Trophoblast cell (in vitro differentiated cells and primary cell): ENCODE measurements around the gene KRIT1.

ENCODE experiments used
- DNase-seq, 2 donors: peaks; one replicate each; pipeline ENCODE4 v3.0.0-alpha.2; 2016
- H2AFZ ChIP-seq: 2 replicates; pipeline ENCODE4 v1.6.1; 2013; ENCODE audit warnings: low read length, moderate library complexity, mild to moderate bottlenecking; ENCODE audit not compliant: insufficient read depth, poor library complexity
- H2AK5ac ChIP-seq: 2 replicates; pipeline ENCODE4 v1.6.1; 2013; ENCODE audit warnings: mild to moderate bottlenecking, low read length
- H2BK120ac ChIP-seq: 2 replicates; pipeline ENCODE4 v1.6.1; 2013; ENCODE audit warnings: low read length, mild to moderate bottlenecking, moderate library complexity; ENCODE audit not compliant: insufficient read depth, poor library complexity
- H2BK12ac ChIP-seq: 2 replicates; pipeline ENCODE4 v1.6.1; 2013; ENCODE audit warnings: mild to moderate bottlenecking, low read length, moderate library complexity
- H2BK5ac ChIP-seq: 2 replicates; pipeline ENCODE4 v1.6.1; 2013; ENCODE audit warnings: low read length, low read depth, moderate library complexity, mild to moderate bottlenecking; ENCODE audit not compliant: poor library complexity
- H3K14ac ChIP-seq: 2 replicates; pipeline ENCODE4 v1.6.1; 2013; ENCODE audit warnings: mild to moderate bottlenecking, low read length
- H3K18ac ChIP-seq: 2 replicates; pipeline ENCODE4 v1.6.1; 2013; ENCODE audit warnings: mild to moderate bottlenecking, low read length
- H3K23ac ChIP-seq: 2 replicates; pipeline ENCODE4 v1.6.1; 2013; ENCODE audit warnings: low read length
- H3K27ac ChIP-seq: 2 replicates; pipeline ENCODE4 v1.5.1; 2013; ENCODE audit warnings: low read depth, mild to moderate bottlenecking, inconsistent platforms, low read length, moderate library complexity
- H3K27me3 ChIP-seq: 2 replicates; pipeline ENCODE4 v1.6.1; 2013; ENCODE audit warnings: inconsistent platforms, mild to moderate bottlenecking, low read length, moderate library complexity; ENCODE audit not compliant: insufficient read depth
- H3K36me3 ChIP-seq, 2 experiments: 1 replicate in 1 of 2; 2 replicates in 1 of 2; pipeline ENCODE4 v1.6.1; 2013; ENCODE audit warnings: low read length in 2 of 2, mild to moderate bottlenecking in 2 of 2, moderate library complexity in 1 of 2; ENCODE audit not compliant: insufficient read depth in 2 of 2, control insufficient read depth in 1 of 2
- H3K4ac ChIP-seq: 2 replicates; pipeline ENCODE4 v1.6.1; 2013; ENCODE audit warnings: low read depth, mild to moderate bottlenecking, low read length, moderate library complexity
- H3K4me1 ChIP-seq, 2 experiments: 1 replicate in 1 of 2; 2 replicates in 1 of 2; pipeline ENCODE4 v1.6.1; 2013; ENCODE audit warnings: low read length in 2 of 2, mild to moderate bottlenecking in 2 of 2, moderate library complexity in 1 of 2; ENCODE audit not compliant: insufficient read depth in 2 of 2, control insufficient read depth in 1 of 2
- H3K4me2 ChIP-seq: 2 replicates; pipeline ENCODE4 v1.6.1; 2013; ENCODE audit warnings: inconsistent platforms, mild to moderate bottlenecking, low read length, moderate library complexity
- H3K4me3 ChIP-seq: 2 replicates; pipeline ENCODE4 v1.5.1; 2013; ENCODE audit warnings: mild to moderate bottlenecking, low read depth, low read length, inconsistent platforms
- H3K79me1 ChIP-seq: one replicate; pipeline ENCODE4 v1.6.1; 2013; ENCODE audit warnings: low read length
- H3K79me2 ChIP-seq: 2 replicates; pipeline ENCODE4 v1.6.1; 2013; ENCODE audit warnings: low read length, mild to moderate bottlenecking; ENCODE audit not compliant: control insufficient read depth, insufficient read depth, poor library complexity
- H3K9ac ChIP-seq: 2 replicates; pipeline ENCODE4 v1.6.1; 2013; ENCODE audit warnings: mild to moderate bottlenecking, low read length
- H3K9me3 ChIP-seq: 2 replicates; pipeline ENCODE4 v1.6.1; 2013; ENCODE audit warnings: low read depth, mild to moderate bottlenecking, control low read depth, inconsistent platforms, low read length; ENCODE audit not compliant: insufficient read depth
- H4K12ac ChIP-seq: 2 replicates; pipeline ENCODE4 v1.6.1; 2013; ENCODE audit warnings: low read depth, mild to moderate bottlenecking, low read length, moderate library complexity
- H4K8ac ChIP-seq: 2 replicates; pipeline ENCODE4 v1.6.1; 2013; ENCODE audit warnings: low read depth, mild to moderate bottlenecking, low read length, moderate library complexity
- H4K91ac ChIP-seq: one replicate; pipeline ENCODE4 v1.6.1; 2013; ENCODE audit warnings: low read depth, mild to moderate bottlenecking, low read length, moderate library complexity
- WGBS: extraction: QIAGEN DNeasy Blood & Tissue Kit; methylation state at CpG from one replicate; pipeline ENCODE4 v1.1.7; 2013; ENCODE audit warnings: missing lambda C conversion rate; ENCODE audit not compliant: insufficient read length, insufficient coverage; ENCODE audit errors: extremely low coverage; 5-methylcytosine and 5-hydroxymethylcytosine counted together

KRIT1 gene

GRCh38 chr7:92221766-92222165 is 23.9 kb downstream of the KRIT1 start:
- Histone ChIP-seq H3K4me1 (no peaks in the 10 kb centered on the region), H3K4ac (no peak overlapping the region), H3K79me2 (no peaks in the 10 kb centered on the region), H3K23ac (no peak overlapping the region), H2BK12ac (no peak overlapping the region), H3K9me3 (no peaks in the 10 kb centered on the region), H3K36me3 (peaks cover 22 to 23% of the 10 kb centered on the region in 2 experiments), H3K9ac (no peak overlapping the region), H3K27me3 (no peaks in the 10 kb centered on the region), H2BK5ac (no peak overlapping the region), H3K27ac (no peak overlapping the region), H3K14ac (no peak overlapping the region), H3K4me3 (no peak overlapping the region), H4K12ac (no peak overlapping the region), H3K4me2 (no peak overlapping the region), H2AFZ (no peak overlapping the region), H4K8ac (no peak overlapping the region), H2AK5ac (no peak overlapping the region), H3K79me1 (no peaks in the 10 kb centered on the region), H4K91ac (no peak overlapping the region), H2BK120ac (no peak overlapping the region), H3K18ac (no peak overlapping the region)
- WGBS, result no CpG with 5 or more reads among the region's 3 CpGs
- DNase-seq, result peak in 1 of 2 donors; percentile 21

GRCh38 chr7:92206672-92207071 is 39.0 kb downstream of the KRIT1 start:
- H2BK12ac ChIP-seq, result no peak overlapping the region
- no peaks in the 10 kb centered on the region for H3K9me3 ChIP-seq
- peaks cover 15 to 18% of the 10 kb centered on the region in 2 experiments for H3K36me3 ChIP-seq
- no peak overlapping the region for H3K18ac ChIP-seq
- H4K8ac ChIP-seq, result no peak overlapping the region
- H3K27me3 ChIP-seq, result no peaks in the 10 kb centered on the region
- no peak overlapping the region for H2BK5ac ChIP-seq
- H2AK5ac ChIP-seq, result no peak overlapping the region
- no peak overlapping the region for H2BK120ac ChIP-seq
- no peak overlapping the region for H3K27ac ChIP-seq
- no peak overlapping the region for H4K12ac ChIP-seq
- H3K14ac ChIP-seq, result no peak overlapping the region
- DNase-seq, result no peak
- WGBS, result no CpG with 5 or more reads among the region's 1 CpG
- no peak overlapping the region for H3K4ac ChIP-seq
- no peak overlapping the region for H3K9ac ChIP-seq
- no peak overlapping the region for H3K23ac ChIP-seq
- no peaks in the 10 kb centered on the region for H3K4me1 ChIP-seq
- no peak overlapping the region for H4K91ac ChIP-seq
- no peaks in the 10 kb centered on the region for H3K79me2 ChIP-seq
- H3K4me3 ChIP-seq, result no peak overlapping the region
- no peak overlapping the region for H2AFZ ChIP-seq
- no peaks in the 10 kb centered on the region for H3K79me1 ChIP-seq
- no peak overlapping the region for H3K4me2 ChIP-seq

GRCh38 chr7:92205987-92206386 is 39.7 kb downstream of the KRIT1 start:
- no peak overlapping the region for H4K8ac ChIP-seq
- no peak overlapping the region for H3K4me3 ChIP-seq
- no peaks in the 10 kb centered on the region for H3K27me3 ChIP-seq
- peak; percentile 27 to 48 for DNase-seq
- no peak overlapping the region for H3K14ac ChIP-seq
- H2BK5ac ChIP-seq, result no peak overlapping the region
- H3K79me1 ChIP-seq, result no peaks in the 10 kb centered on the region
- no CpG with 5 or more reads among the region's 3 CpGs for WGBS
- H3K4ac ChIP-seq, result no peak overlapping the region
- no peak overlapping the region for H4K91ac ChIP-seq
- no peak overlapping the region for H3K23ac ChIP-seq
- no peak overlapping the region for H3K18ac ChIP-seq
- H4K12ac ChIP-seq, result no peak overlapping the region
- no peak overlapping the region for H3K9ac ChIP-seq
- no peak overlapping the region for H3K27ac ChIP-seq
- H2BK120ac ChIP-seq, result no peak overlapping the region
- H2BK12ac ChIP-seq, result no peak overlapping the region
- H2AK5ac ChIP-seq, result no peak overlapping the region
- no peaks in the 10 kb centered on the region for H3K4me1 ChIP-seq
- H3K9me3 ChIP-seq, result no peaks in the 10 kb centered on the region
- H2AFZ ChIP-seq, result no peak overlapping the region
- no peaks in the 10 kb centered on the region for H3K79me2 ChIP-seq
- H3K36me3 ChIP-seq, result peaks cover 15 to 17% of the 10 kb centered on the region in 2 experiments
- no peak overlapping the region for H3K4me2 ChIP-seq

- WGBS, result no CpG with 5 or more reads among the region's 1 CpG
- Histone ChIP-seq H3K4ac (no peak overlapping the region), H2BK12ac (no peak overlapping the region), H3K14ac (no peak overlapping the region), H2AFZ (no peak overlapping the region), H3K9me3 (no peaks in the 10 kb centered on the region), H3K4me2 (no peak overlapping the region), H3K79me1 (no peaks in the 10 kb centered on the region), H4K12ac (no peak overlapping the region), H3K4me1 (no peaks in the 10 kb centered on the region), H3K4me3 (no peak overlapping the region), H2BK5ac (no peak overlapping the region), H4K8ac (no peak overlapping the region), H3K9ac (no peak overlapping the region), H3K27me3 (no peaks in the 10 kb centered on the region), H3K23ac (no peak overlapping the region), H2BK120ac (no peak overlapping the region), H3K79me2 (no peaks in the 10 kb centered on the region), H3K18ac (no peak overlapping the region), H2AK5ac (no peak overlapping the region), H4K91ac (no peak overlapping the region), H3K36me3 (peaks cover 11 to 13% of the 10 kb centered on the region in 2 experiments), H3K27ac (no peak overlapping the region)
- no peak for DNase-seq
Measured at GRCh38 chr7:92200791-92201190, 44.9 kb downstream of the KRIT1 start.
